Chondrocyte (in vitro differentiated cells): ENCODE data around the gene MLIP. TPM values are rescaled to one million over a fixed set of nuclear protein-coding genes. Genes with fewer than 3 reads are reported as not detected.

Experiments used
- DNase-seq: peaks from one replicate; pipeline ENCODE4 v3.0.0; 2021; ENCODE audit warnings: mixed read lengths, low spot score
- H3K27ac Mint-ChIP-seq: one replicate; pipeline ENCODE4 v1.8.0; 2021; ENCODE audit warnings: mild to moderate bottlenecking, moderate library complexity, mixed read lengths; ENCODE audit not compliant: unreplicated experiment
- H3K27me3 Mint-ChIP-seq: 2 replicates; pipeline ENCODE4 v1.8.0; 2021; ENCODE audit warnings: low read depth, mixed read lengths
- H3K36me3 Mint-ChIP-seq: 2 replicates; pipeline ENCODE4 v1.8.0; 2021; ENCODE audit warnings: low read depth, mixed read lengths
- H3K4me1 Mint-ChIP-seq: 2 replicates; pipeline ENCODE4 v1.8.0; 2021; ENCODE audit warnings: low read depth, mild to moderate bottlenecking, mixed read lengths
- H3K4me3 Mint-ChIP-seq: one replicate; pipeline ENCODE4 v1.8.0; 2021; ENCODE audit warnings: mild to moderate bottlenecking, moderate library complexity, mixed read lengths; ENCODE audit not compliant: unreplicated experiment
- H3K9me3 Mint-ChIP-seq: 2 replicates; pipeline ENCODE4 v1.8.0; 2021; ENCODE audit warnings: low read depth, mixed read lengths
- CTCF ChIP-seq: fragments of 200-600 bp; sonication (generic); IDR thresholded peaks from 2 replicates; pipeline ENCODE4 v1.5.0; 2021; ENCODE audit warnings: antibody characterized with exemption, mild to moderate bottlenecking, moderate library complexity
- total RNA-seq: library from RNA; stranded (reverse); gene quantifications from 3 replicates; pipeline ENCODE4 v1.2.1, GENCODE V29; 2021

The MLIP gene
- total RNA-seq, 1 donor from 2014 or later = not detected

GRCh38 chr6:54232703-54233102 lies 121.5 kb downstream of the MLIP start:
- Mint-ChIP-seq H3K4me1 (peaks cover 3% of the 10 kb centered on the region), H3K27me3 (no peaks in the 10 kb centered on the region), H3K4me3 (no peak overlapping the region), H3K27ac (no peak overlapping the region), H3K36me3 (no peaks in the 10 kb centered on the region), H3K9me3 (no peaks in the 10 kb centered on the region)
- no peak for DNase-seq
- no peak for TF ChIP-seq CTCF

- peaks cover 14% of the 10 kb centered on the region for H3K4me1 Mint-ChIP-seq
- TF ChIP-seq CTCF = no peak
- H3K27me3 Mint-ChIP-seq = no peaks in the 10 kb centered on the region
- no peak for DNase-seq
- H3K4me3 Mint-ChIP-seq = no peak overlapping the region
- no peak overlapping the region for H3K27ac Mint-ChIP-seq
- no peaks in the 10 kb centered on the region for H3K9me3 Mint-ChIP-seq
- H3K36me3 Mint-ChIP-seq = no peaks in the 10 kb centered on the region
These were observed 123.3 kb downstream of the MLIP start for GRCh38 chr6:54234539-54234938.

- peaks cover 14% of the 10 kb centered on the region for H3K4me1 Mint-ChIP-seq
- TF ChIP-seq CTCF = no peak
- no peak overlapping the region for H3K27ac Mint-ChIP-seq
- no peaks in the 10 kb centered on the region for H3K9me3 Mint-ChIP-seq
- no peaks in the 10 kb centered on the region for H3K27me3 Mint-ChIP-seq
- H3K4me3 Mint-ChIP-seq = no peak overlapping the region
- H3K36me3 Mint-ChIP-seq = no peaks in the 10 kb centered on the region
- DNase-seq = no peak
These were observed 125.7 kb downstream of the MLIP start for GRCh38 chr6:54236984-54237383.

GRCh38 chr6:54238396-54238795 lies 127.2 kb downstream of the MLIP start:
- no peaks in the 10 kb centered on the region for H3K36me3 Mint-ChIP-seq

GRCh38 chr6:54243699-54244098 lies 132.5 kb downstream of the MLIP start:
- no peak overlapping the region for H3K27ac Mint-ChIP-seq
- H3K9me3 Mint-ChIP-seq = no peaks in the 10 kb centered on the region
- peaks cover 8% of the 10 kb centered on the region for H3K4me1 Mint-ChIP-seq
- TF ChIP-seq CTCF = no peak
- no peaks in the 10 kb centered on the region for H3K27me3 Mint-ChIP-seq
- no peak overlapping the region for H3K4me3 Mint-ChIP-seq
- H3K36me3 Mint-ChIP-seq = no peaks in the 10 kb centered on the region
- no peak for DNase-seq

More at GRCh38 chr6:54238396-54238795, 127.2 kb downstream of the MLIP start:
- no peak overlapping the region for H3K4me3 Mint-ChIP-seq
- H3K27ac Mint-ChIP-seq = no peak overlapping the region
- H3K27me3 Mint-ChIP-seq = no peaks in the 10 kb centered on the region
- no peak for DNase-seq
- TF ChIP-seq CTCF = no peak
- peaks cover 14% of the 10 kb centered on the region for H3K4me1 Mint-ChIP-seq
- no peaks in the 10 kb centered on the region for H3K9me3 Mint-ChIP-seq
